Right atrium auricular region (tissue), 2 donors: ENCODE data around the gene TNFAIP3. TPM values are rescaled to one million over a fixed set of nuclear protein-coding genes. Genes with fewer than 3 reads are reported as not detected.

Experiments used
- DNase-seq: peaks from one replicate; pipeline ENCODE4 v3.0.0-alpha.2; 2019; ENCODE audit warnings: low spot score
- H3K27ac ChIP-seq, 2 donors: fragments of 200-600 bp; sonication (generic); 1 replicate in 1 of 2; 2 replicates in 1 of 2; pipeline ENCODE4 v1.5.1; 2016 to 2019
- H3K27me3 ChIP-seq, 2 donors: fragments of 200-600 bp; sonication (generic); one replicate each; pipeline versions ENCODE4 v1.5.1 to v1.6.0; 2017 to 2019
- H3K36me3 ChIP-seq: fragments of 200-600 bp; sonication (generic); one replicate; pipeline ENCODE4 v1.5.1; 2016
- H3K4me1 ChIP-seq, 2 donors: fragments of 200-600 bp; sonication (generic); one replicate each; pipeline versions ENCODE4 v1.5.1 to v1.6.0; 2017 to 2019
- H3K4me3 ChIP-seq, 2 donors: fragments of 200-600 bp; sonication (generic); 1 replicate in 1 of 2; 2 replicates in 1 of 2; pipeline ENCODE4 v1.5.1; 2017 to 2019; ENCODE audit warnings: mild to moderate bottlenecking in 1 of 2, moderate library complexity in 1 of 2
- H3K9me3 ChIP-seq, 2 donors: fragments of 200-600 bp; sonication (generic); one replicate each; pipeline ENCODE4 v1.5.1; 2019
- CTCF ChIP-seq, 2 donors: fragments of 200-600 bp; sonication (generic); IDR thresholded peaks; one replicate each; pipeline ENCODE4 v1.5.1; 2019; ENCODE audit warnings: antibody characterized with exemption in 2 of 2
- total RNA-seq, 2 donors: library from RNA; depleted of rRNA; stranded (reverse); fragments of >200 nt; gene quantifications; one replicate each; pipeline ENCODE4 v1.1.0, GENCODE V29; 2016

The TNFAIP3 gene
- total RNA-seq, 2 donors from 2014 or later, result 8.5 to 14.5 TPM

- Histone ChIP-seq H3K4me3 (no peak overlapping the region), H3K27ac (no peak overlapping the region), H3K4me1 (peaks cover 0 to 36% of the 10 kb centered on the region in 2 donors), H3K27me3 (no peaks in the 10 kb centered on the region), H3K9me3 (no peaks in the 10 kb centered on the region), H3K36me3 (no peaks in the 10 kb centered on the region)
- TF ChIP-seq CTCF (IDR thresholded peaks at IDR 0.05), result no peak
- DNase-seq, result no peak
These were observed 45.6 kb upstream of the TNFAIP3 start for GRCh38 chr6:137821491-137821890.

GRCh38 chr6:137823826-137824555 is 43.1 kb upstream of the TNFAIP3 start:
- peak; percentile 88 for DNase-seq
- Histone ChIP-seq H3K4me3 (no peak overlapping the region), H3K27ac (peak overlapping the region in 1 of 2 donors; percentile 31), H3K9me3 (no peaks in the 10 kb centered on the region), H3K36me3 (no peaks in the 10 kb centered on the region), H3K27me3 (no peaks in the 10 kb centered on the region), H3K4me1 (peaks cover 0 to 31% of the 10 kb centered on the region in 2 donors)
- no peak for TF ChIP-seq CTCF (IDR thresholded peaks at IDR 0.05)

GRCh38 chr6:137824556-137824879 is 42.5 kb upstream of the TNFAIP3 start:
- Histone ChIP-seq H3K27ac (no peak overlapping the region), H3K27me3 (no peaks in the 10 kb centered on the region), H3K36me3 (no peaks in the 10 kb centered on the region), H3K4me3 (no peak overlapping the region), H3K4me1 (peaks cover 0 to 31% of the 10 kb centered on the region in 2 donors), H3K9me3 (no peaks in the 10 kb centered on the region)
- no peak for DNase-seq
- TF ChIP-seq CTCF (IDR thresholded peaks at IDR 0.05), result no peak

- no peak for TF ChIP-seq CTCF (IDR thresholded peaks at IDR 0.05)
- peak overlapping the region in 1 of 2 donors; percentile 6 for H3K27ac ChIP-seq
- H3K4me1 ChIP-seq, result peaks cover 0 to 28% of the 10 kb centered on the region in 2 donors
These were observed 42.2 kb upstream of the TNFAIP3 start for GRCh38 chr6:137824896-137825295.

GRCh38 chr6:137827411-137827940 is 39.6 kb upstream of the TNFAIP3 start:
- no peaks in the 10 kb centered on the region for H3K9me3 ChIP-seq
- H3K4me1 ChIP-seq, result peaks cover 0 to 14% of the 10 kb centered on the region in 2 donors
- no peak overlapping the region for H3K4me3 ChIP-seq
- no peaks in the 10 kb centered on the region for H3K36me3 ChIP-seq
- H3K27ac ChIP-seq, result no peak overlapping the region
- no peak for DNase-seq
- H3K27me3 ChIP-seq, result no peaks in the 10 kb centered on the region
- TF ChIP-seq CTCF (IDR thresholded peaks at IDR 0.05), result no peak

More at GRCh38 chr6:137824896-137825295, 42.2 kb upstream of the TNFAIP3 start:
- DNase-seq, result no peak
- no peaks in the 10 kb centered on the region for H3K9me3 ChIP-seq
- H3K36me3 ChIP-seq, result no peaks in the 10 kb centered on the region
- no peaks in the 10 kb centered on the region for H3K27me3 ChIP-seq
- no peak overlapping the region for H3K4me3 ChIP-seq
